Measurements from ENCODE around the gene ARID4B. TPM values are rescaled to one million over a fixed set of nuclear protein-coding genes. Genes with fewer than 3 reads are reported as not detected.

Gene ARID4B
- total and polyA plus RNA-seq, 2 donors (not counting 3 experiments of a cell fraction or from before 2014, with no cell fraction given) = 6.7 to 40.7 TPM

- TF ChIP-seq CTCF (IDR thresholded peaks at IDR 0.05; ENCODE audit: extremely low read depth in 1 of 2, insufficient read depth in 1 of 2, low read depth in 1 of 2, low read length in 2 of 2) (no peak), EZH2 (IDR thresholded peaks at IDR 0.05; ENCODE audit: borderline replicate concordance, low read depth, low read length, severe bottlenecking) (no peak), MYC (IDR thresholded peaks at IDR 0.05; ENCODE audit: low read depth, low read length) (no peak), MAX (IDR thresholded peaks at IDR 0.05; ENCODE audit: insufficient read depth, insufficient read length) (no peak), FOS (IDR thresholded peaks at IDR 0.05; ENCODE audit: borderline replicate concordance, insufficient read depth, low read length) (no peak), JUN (IDR thresholded peaks at IDR 0.05; ENCODE audit: borderline replicate concordance, insufficient read depth, insufficient read length, low read depth) (no peak)
- FAIRE-seq (no peak), DNase-seq (ENCODE audit: low read depth, low spot score) (no peak)
- Histone ChIP-seq H4K20me1 (replicated peaks; ENCODE audit: control insufficient read depth, extremely low read depth, insufficient read depth, low read length) (no peaks in the 10 kb centered on the region), H3K36me3 (ENCODE audit: control insufficient read depth in 2 of 2, extremely low read depth in 1 of 2, insufficient read depth in 2 of 2, low read length in 2 of 2) (peaks cover 4 to 6% of the 10 kb centered on the region in 2 experiments), H3K4me1 (ENCODE audit: control insufficient read depth, extremely low read depth, insufficient read depth, low read length) (no peaks in the 10 kb centered on the region), H3K4me2 (ENCODE audit: insufficient read depth, low read length) (no peak overlapping the region), H3K9ac (replicated peaks; ENCODE audit: extremely low read depth, insufficient read depth, low read length) (no peak overlapping the region), H2AFZ (ENCODE audit: low read depth, low read length) (no peak overlapping the region), H3K9me1 (replicated peaks; ENCODE audit: control insufficient read depth, extremely low read depth, insufficient read depth, low read length) (no peaks in the 10 kb centered on the region), H3K79me2 (ENCODE audit: control insufficient read depth, insufficient read depth, low read length) (no peaks in the 10 kb centered on the region), H3K27me3 (ENCODE audit: control insufficient read depth in 2 of 2, insufficient read depth in 2 of 2, low read length in 2 of 2) (no peaks in the 10 kb centered on the region), H3K27ac (ENCODE audit: insufficient read depth, low read depth, low read length) (no peak overlapping the region), H3K4me3 (replicated peaks in 1 of 3; ENCODE audit: insufficient read depth in 1 of 3, low read depth in 1 of 3, low read length in 3 of 3) (no peak overlapping the region), H3K9me3 (replicated peaks; ENCODE audit: control insufficient read depth, insufficient read depth, low read length) (no peaks in the 10 kb centered on the region)
- BruUV-seq (replicated peaks) = no TSS peak
- POLR2A ChIA-PET = no interaction called here
- intact Hi-C loops (cut with micrococcal nuclease) = no loop called here
- dilution Hi-C loops (cut with MboI; ENCODE audit: extremely low pct_ligation_motif_present, low sequenced_read_pairs) = no loop called here
- CTCF ChIA-PET = no interaction called here
Measured at GRCh38 chr1:235181561-235182245, 146.3 kb downstream of the ARID4B start.
